HG02763 (cell line): ENCODE results near the gene HERC3.

ENCODE experiments used
- ATAC-seq: cut with Tn5 transposase; IDR thresholded peaks from one replicate; pipeline ENCODE4 v1.9.1; 2021; ENCODE audit warnings: mild to moderate bottlenecking, moderate library complexity; ENCODE audit not compliant: unreplicated experiment

Gene HERC3

GRCh38 chr4:88591787-88592599, at the start of gene HERC3:
Gene HERC3 (plus strand): TSS chr4:88592480. CDS start chr4:88605824, 13,344 bp downstream.
- ATAC-seq, result peak; percentile 96

GRCh38 chr4:88549815-88550214, 42.5 kb upstream of the HERC3 start:
- no peak for ATAC-seq

- no peak for ATAC-seq
Observed at GRCh38 chr4:88567591-88567990, 24.7 kb upstream of the HERC3 start.

GRCh38 chr4:88570001-88570400, 22.3 kb upstream of the HERC3 start:
- ATAC-seq, result no peak

- no peak for ATAC-seq
Observed at GRCh38 chr4:88573276-88573980, 18.9 kb upstream of the HERC3 start.

- ATAC-seq, result no peak
Observed at GRCh38 chr4:88573995-88574394, 18.3 kb upstream of the HERC3 start.

GRCh38 chr4:88575186-88575585, 17.1 kb upstream of the HERC3 start:
- no peak for ATAC-seq

GRCh38 chr4:88582493-88582892, 9.8 kb upstream of the HERC3 start:
- no peak for ATAC-seq

- no peak for ATAC-seq
Observed at GRCh38 chr4:88583631-88584470, 8.4 kb upstream of the HERC3 start.

- ATAC-seq, result no peak
Observed at GRCh38 chr4:88584471-88584900, 7.8 kb upstream of the HERC3 start.

GRCh38 chr4:88585917-88586316, 6.4 kb upstream of the HERC3 start:
- ATAC-seq, result no peak

- no peak for ATAC-seq
Observed at GRCh38 chr4:88587306-88587705, 5.0 kb upstream of the HERC3 start.

GRCh38 chr4:88592600-88593448, 544 bp downstream of the HERC3 start:
- peak; percentile 77 for ATAC-seq

- ATAC-seq, result no peak
Observed at GRCh38 chr4:88597970-88598660, 5.8 kb downstream of the HERC3 start.

- ATAC-seq, result no peak
Observed at GRCh38 chr4:88599298-88599697, 7.0 kb downstream of the HERC3 start.

- ATAC-seq, result no peak
Observed at GRCh38 chr4:88599714-88600113, 7.4 kb downstream of the HERC3 start.

GRCh38 chr4:88600176-88600838, 8.0 kb downstream of the HERC3 start:
- no peak for ATAC-seq

- ATAC-seq, result no peak
Observed at GRCh38 chr4:88604978-88605678, 12.8 kb downstream of the HERC3 start.

- ATAC-seq, result no peak
Observed at GRCh38 chr4:88605736-88606135, 13.5 kb downstream of the HERC3 start.
